Spleen (tissue), 11 donors: Measurements from ENCODE around the gene AGPAT4. TPM values are rescaled to one million over a fixed set of nuclear protein-coding genes. Genes with fewer than 3 reads are reported as not detected.

Source experiments
- DNase-seq: peaks from one replicate; pipeline ENCODE4 v3.0.0-alpha.2; 2020
- H3K27ac ChIP-seq, 8 donors: fragments of 200-600 bp; sonication (generic) in 7 of 8; 1 replicate in 4 of 8; 2 replicates in 4 of 8; pipeline versions ENCODE4 v1.5.0 to v1.8.0; 2016 to 2021; ENCODE audit warnings: inconsistent platforms in 4 of 8, mild to moderate bottlenecking in 4 of 8, moderate library complexity in 1 of 8
- H3K27me3 ChIP-seq, 7 donors: fragments of 200-600 bp; sonication (generic) in 6 of 7; replicated peaks in 1 of 7; 1 replicate in 4 of 7; 2 replicates in 3 of 7; pipeline versions ENCODE4 v1.5.0 to v1.8.0; 2016 to 2021; ENCODE audit warnings: inconsistent platforms in 3 of 7, mild to moderate bottlenecking in 1 of 7
- H3K36me3 ChIP-seq, 6 donors: fragments of 200-600 bp; sonication (generic) in 5 of 6; 1 replicate in 4 of 6; 2 replicates in 2 of 6; pipeline versions ENCODE4 v1.5.0 to v1.8.0; 2016 to 2021; ENCODE audit warnings: inconsistent platforms in 2 of 6
- H3K4me1 ChIP-seq, 6 donors: fragments of 200-600 bp; sonication (generic) in 5 of 6; 1 replicate in 3 of 6; 2 replicates in 3 of 6; pipeline versions ENCODE4 v1.5.0 to v1.8.0; 2016 to 2021; ENCODE audit warnings: inconsistent platforms in 3 of 6
- H3K4me3 ChIP-seq, 8 donors: fragments of 200-600 bp; sonication (generic) in 7 of 8; 1 replicate in 4 of 8; 2 replicates in 4 of 8; pipeline versions ENCODE4 v1.5.0 to v1.8.0; 2016 to 2021; ENCODE audit warnings: inconsistent platforms in 4 of 8, mild to moderate bottlenecking in 4 of 8, moderate library complexity in 2 of 8
- H3K9me3 ChIP-seq, 8 donors: fragments of 200-600 bp; sonication (generic) in 7 of 8; 1 replicate in 4 of 8; 2 replicates in 4 of 8; pipeline versions ENCODE4 v1.5.0 to v1.8.0; 2016 to 2021; ENCODE audit warnings: inconsistent platforms in 4 of 8
- POLR2A ChIP-seq, 3 donors: fragments of 450-650 bp; IDR thresholded peaks; one replicate each; pipeline ENCODE4 v1.5.1; 2017; ENCODE audit warnings: antibody characterized with exemption in 3 of 3, mild to moderate bottlenecking in 1 of 3
- POLR2AphosphoS5 ChIP-seq, 3 donors: sonication (generic); formaldehyde crosslinking; IDR thresholded peaks; one replicate each; pipeline ENCODE4 v1.5.1; 2017; ENCODE audit warnings: antibody characterized with exemption in 3 of 3
- WGBS, 5 donors: extraction: QIAGEN DNeasy Blood & Tissue Kit in 3 of 5; methylation state at CpG; one replicate each; pipeline versions ENCODE4 v1.1.5 to v1.1.7; 2013 to 2018; 5-methylcytosine and 5-hydroxymethylcytosine counted together
- intact Hi-C: fragments of 100-400 bp; cut with DNase I; formaldehyde crosslinking; loops from one replicate; pipeline ENCODE4 v1.15.0; 2023; ENCODE audit warnings: low total_unique reads
- polyA plus RNA-seq, 3 donors: library from polyadenylated mRNA; stranded (reverse); fragments of 200-250 nt; gene quantifications; one replicate each; pipeline ENCODE4 v1.2.1, GENCODE V29; 2013
- total RNA-seq, 7 donors: library from RNA; depleted of rRNA in 3 of 7; stranded (reverse); fragments of >200 nt in 3 of 7; fragmentation: NEBNext Ultra II Directional in 4 of 7; extraction: Animal tissue kit (Norgen Biotek cat#: 25700) in 4 of 7; gene quantifications; one replicate each; pipeline versions ENCODE4 v1.1.0 to v1.2.1, GENCODE V29; 2016 to 2021
- TF ChIP-seq, protein P1 (sequence below), 11 experiments: fragments of 200-600 bp in 7 of 11; fragments of 450-650 bp in 4 of 11; sonication (generic) in 4 of 11; IDR thresholded peaks in 8 of 11; conservative IDR thresholded peaks in 3 of 11; 1 replicate in 7 of 11; 2 replicates in 4 of 11; pipeline versions ENCODE4 v1.4.0 to v1.8.0; 2016 to 2021; ENCODE audit warnings: antibody characterized with exemption in 11 of 11, inconsistent platforms in 4 of 11, mild to moderate bottlenecking in 1 of 11
- donor health status: healthy with polysubstance abuse.
- donor health status: DM: no; HTN: no; CAD: no; lungs with moderate emphysema.
- donor health status: DM: no; HTN: no; CAD: no.
- donor health status: Bipolar disorder and iron deficiency.
- donor health status: healthy.
- donor health status: DM: no; HTN: no; CAD: no.
- donor health status: DM: yes; HTN: yes; CAD: no.

Gene AGPAT4
- total and polyA plus RNA-seq, 10 donors = 0.80 to 16.8 (median 8.4) TPM

- DNase-seq = no peak
- Histone ChIP-seq H3K27me3 (no peaks in the 10 kb centered on the region), H3K4me3 (no peak overlapping the region), H3K9me3 (peaks cover 0 to 32% (median 19%) of the 10 kb centered on the region in 8 donors), H3K36me3 (peaks cover 5 to 99% (median 54%) of the 10 kb centered on the region in 6 donors), H3K27ac (no peak overlapping the region), H3K4me1 (no peaks in the 10 kb centered on the region)
- WGBS, 5 donors = 50 to 83% (median 69%) methylated on average over 7 of the region's 7 CpGs
- intact Hi-C loops = no loop called here
- TF ChIP-seq POLR2A (IDR thresholded peaks at IDR 0.05) = no peak
- TF ChIP-seq, protein P1, sequence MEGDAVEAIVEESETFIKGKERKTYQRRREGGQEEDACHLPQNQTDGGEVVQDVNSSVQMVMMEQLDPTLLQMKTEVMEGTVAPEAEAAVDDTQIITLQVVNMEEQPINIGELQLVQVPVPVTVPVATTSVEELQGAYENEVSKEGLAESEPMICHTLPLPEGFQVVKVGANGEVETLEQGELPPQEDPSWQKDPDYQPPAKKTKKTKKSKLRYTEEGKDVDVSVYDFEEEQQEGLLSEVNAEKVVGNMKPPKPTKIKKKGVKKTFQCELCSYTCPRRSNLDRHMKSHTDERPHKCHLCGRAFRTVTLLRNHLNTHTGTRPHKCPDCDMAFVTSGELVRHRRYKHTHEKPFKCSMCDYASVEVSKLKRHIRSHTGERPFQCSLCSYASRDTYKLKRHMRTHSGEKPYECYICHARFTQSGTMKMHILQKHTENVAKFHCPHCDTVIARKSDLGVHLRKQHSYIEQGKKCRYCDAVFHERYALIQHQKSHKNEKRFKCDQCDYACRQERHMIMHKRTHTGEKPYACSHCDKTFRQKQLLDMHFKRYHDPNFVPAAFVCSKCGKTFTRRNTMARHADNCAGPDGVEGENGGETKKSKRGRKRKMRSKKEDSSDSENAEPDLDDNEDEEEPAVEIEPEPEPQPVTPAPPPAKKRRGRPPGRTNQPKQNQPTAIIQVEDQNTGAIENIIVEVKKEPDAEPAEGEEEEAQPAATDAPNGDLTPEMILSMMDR (IDR thresholded peaks at IDR 0.05 in 8 of 11, conservative IDR thresholded peaks at IDR 0.05 in 3 of 11) = no peak
- peak in 1 of 3 donors; percentile 19 for TF ChIP-seq POLR2AphosphoS5 (IDR thresholded peaks at IDR 0.05)
These were observed 156.6 kb downstream of the AGPAT4 start for GRCh38 chr6:161117308-161117707.

GRCh38 chr6:161116554-161116953, 157.3 kb downstream of the AGPAT4 start:
- peaks cover 0 to 24% (median 12%) of the 10 kb centered on the region in 8 donors for H3K9me3 ChIP-seq
- intact Hi-C loops = no loop called here
- DNase-seq = no peak
- peaks cover 9 to 100% (median 61%) of the 10 kb centered on the region in 6 donors for H3K36me3 ChIP-seq
- no peak overlapping the region for H3K27ac ChIP-seq
- H3K27me3 ChIP-seq = no peaks in the 10 kb centered on the region
- TF ChIP-seq POLR2A (IDR thresholded peaks at IDR 0.05) = no peak
- TF ChIP-seq, protein P1 (IDR thresholded peaks at IDR 0.05 in 8 of 11, conservative IDR thresholded peaks at IDR 0.05 in 3 of 11) = no peak
- TF ChIP-seq POLR2AphosphoS5 (IDR thresholded peaks at IDR 0.05) = no peak
- WGBS, 5 donors = 91 to 97% (median 94%) methylated on average over 4 of the region's 4 CpGs
- no peak overlapping the region for H3K4me3 ChIP-seq
- H3K4me1 ChIP-seq = no peaks in the 10 kb centered on the region

- no peak for DNase-seq
- peaks cover 11 to 100% (median 71%) of the 10 kb centered on the region in 6 donors for H3K36me3 ChIP-seq
- H3K4me1 ChIP-seq = no peaks in the 10 kb centered on the region
- no peak overlapping the region for H3K4me3 ChIP-seq
- TF ChIP-seq POLR2AphosphoS5 (IDR thresholded peaks at IDR 0.05) (no peak), POLR2A (IDR thresholded peaks at IDR 0.05) (no peak)
- TF ChIP-seq, protein P1 (IDR thresholded peaks at IDR 0.05 in 8 of 11, conservative IDR thresholded peaks at IDR 0.05 in 3 of 11) = no peak
- peaks cover 0 to 13% (median 9%) of the 10 kb centered on the region in 8 donors for H3K9me3 ChIP-seq
- H3K27ac ChIP-seq = no peak overlapping the region
- 71 to 83% (median 79%) methylated on average over 3 of the region's 3 CpGs for WGBS, 5 donors
- intact Hi-C loops = no loop called here
- H3K27me3 ChIP-seq = no peaks in the 10 kb centered on the region
These were observed 158.4 kb downstream of the AGPAT4 start for GRCh38 chr6:161115468-161115867.

DNA sequence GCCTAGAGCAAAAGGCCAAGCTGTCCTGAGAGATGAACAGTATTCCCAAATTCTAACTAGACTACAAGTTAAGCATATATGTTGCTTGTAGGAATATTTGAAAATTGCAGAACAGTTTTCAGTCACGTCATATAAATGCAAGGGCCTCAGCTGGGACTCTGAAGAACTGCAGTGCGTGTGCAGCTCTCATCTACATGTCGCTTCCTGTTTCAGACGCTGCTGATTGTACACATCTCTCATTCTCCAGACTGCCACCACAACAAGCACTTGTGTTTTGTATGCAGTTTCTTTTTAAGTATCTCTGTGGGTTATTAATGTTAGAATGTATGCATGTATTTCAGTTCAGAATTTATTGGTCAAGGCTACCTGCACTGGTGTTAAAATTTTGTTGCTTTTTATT, 162.6 kb downstream of the AGPAT4 start:
- no peak for DNase-seq
- intact Hi-C loops = no loop called here
- no peak overlapping the region for H3K4me3 ChIP-seq
- no peaks in the 10 kb centered on the region for H3K4me1 ChIP-seq
- no peaks in the 10 kb centered on the region for H3K27me3 ChIP-seq
- peaks cover 6 to 100% (median 89%) of the 10 kb centered on the region in 6 donors for H3K36me3 ChIP-seq
- no peaks in the 10 kb centered on the region for H3K9me3 ChIP-seq
- H3K27ac ChIP-seq = no peak overlapping the region
- WGBS, 5 donors = 62 to 68% (median 66%) methylated on average over 4 of the region's 4 CpGs
- TF ChIP-seq, protein P1 (IDR thresholded peaks at IDR 0.05 in 8 of 11, conservative IDR thresholded peaks at IDR 0.05 in 3 of 11) = no peak
- TF ChIP-seq POLR2A (IDR thresholded peaks at IDR 0.05) (no peak), POLR2AphosphoS5 (IDR thresholded peaks at IDR 0.05) (no peak)
